Stomach (tissue), 9 donors: ENCODE measurements around the gene PRSS8. TPM values are rescaled to one million over a fixed set of nuclear protein-coding genes. Genes with fewer than 3 reads are reported as not detected.
A peak's percentile ranks its signal among the peaks of the same experiment; 100 is the strongest.

Experiments
- DNase-seq, 2 donors: peaks; one replicate each; pipeline versions ENCODE4 v3.0.0 to v3.0.0-alpha.2; 2013 to 2019
- H3K27ac ChIP-seq, 5 donors: fragments of 200-600 bp in 4 of 5; sonication (generic) in 4 of 5; one replicate each; pipeline ENCODE4 v1.5.1; 2013 to 2019; ENCODE audit warnings: mild to moderate bottlenecking in 1 of 5, moderate library complexity in 1 of 5
- H3K27me3 ChIP-seq, 3 donors: fragments of 200-600 bp; sonication (generic); one replicate each; pipeline ENCODE4 v1.5.1; 2017 to 2019; ENCODE audit warnings: mixed run types in 1 of 3
- H3K36me3 ChIP-seq, 4 donors: fragments of 200-600 bp; sonication (generic); 1 replicate in 3 of 4; 2 replicates in 1 of 4; pipeline ENCODE4 v1.5.1; 2016 to 2019
- H3K4me1 ChIP-seq, 4 donors: fragments of 200-600 bp; sonication (generic); one replicate each; pipeline ENCODE4 v1.5.1; 2016 to 2019
- H3K4me3 ChIP-seq, 4 donors: fragments of 200-600 bp; sonication (generic) in 3 of 4; one replicate each; pipeline ENCODE4 v1.5.1; 2016 to 2019; ENCODE audit warnings: mild to moderate bottlenecking in 1 of 4
- H3K9me3 ChIP-seq, 4 donors: fragments of 200-600 bp; sonication (generic); one replicate each; pipeline ENCODE4 v1.5.1; 2016 to 2019
- EP300 ChIP-seq: sonication (generic); formaldehyde crosslinking; IDR thresholded peaks from one replicate; pipeline ENCODE4 v1.6.1; 2017; ENCODE audit warnings: antibody characterized with exemption
- POLR2A ChIP-seq, 4 donors: fragments of 450-650 bp; IDR thresholded peaks; one replicate each; pipeline ENCODE4 v1.6.1; 2016; ENCODE audit warnings: antibody characterized with exemption in 4 of 4, control low read depth in 2 of 4, mild to moderate bottlenecking in 1 of 4, moderate library complexity in 1 of 4
- POLR2AphosphoS5 ChIP-seq, 3 donors: sonication (generic); formaldehyde crosslinking; IDR thresholded peaks; one replicate each; pipeline ENCODE4 v1.6.1; 2016; ENCODE audit warnings: antibody characterized with exemption in 3 of 3
- WGBS, 5 donors: extraction: QIAGEN DNeasy Blood & Tissue Kit in 3 of 5; methylation state at CpG; one replicate each; pipeline versions ENCODE4 v1.1.5 to v1.1.7; 2013 to 2018; 5-methylcytosine and 5-hydroxymethylcytosine counted together
- intact Hi-C: fragments of 100-400 bp; cut with DNase I; formaldehyde crosslinking; loops from one replicate; pipeline ENCODE4 v1.15.1; 2023; ENCODE audit warnings: low total_unique reads
- polyA plus RNA-seq, 3 donors: library from polyadenylated mRNA; stranded (reverse); fragments of 200-250 nt; gene quantifications; one replicate each; pipeline ENCODE4 v1.2.3, GENCODE V29; 2013
- total RNA-seq, 5 donors: library from RNA; depleted of rRNA; stranded (reverse); fragments of >200 nt; gene quantifications; one replicate each; pipeline versions ENCODE4 v1.1.0 to v1.2.3, GENCODE V29; 2014 to 2016
- TF ChIP-seq, protein P1 (sequence below), 7 experiments: fragments of 450-650 bp in 4 of 7; fragments of 200-600 bp in 3 of 7; sonication (generic) in 3 of 7; IDR thresholded peaks; one replicate each; pipeline ENCODE4 v1.5.1; 2016 to 2019; ENCODE audit warnings: antibody characterized with exemption in 7 of 7, control low read depth in 2 of 7, mild to moderate bottlenecking in 1 of 7
- donor health status: healthy with polysubstance abuse.
- donor health status: Bipolar disorder and iron deficiency.
- donor health status: healthy.

Gene PRSS8
- total and polyA plus RNA-seq, 8 donors, result 5.8 to 176 (median 93.0) TPM

DNA sequence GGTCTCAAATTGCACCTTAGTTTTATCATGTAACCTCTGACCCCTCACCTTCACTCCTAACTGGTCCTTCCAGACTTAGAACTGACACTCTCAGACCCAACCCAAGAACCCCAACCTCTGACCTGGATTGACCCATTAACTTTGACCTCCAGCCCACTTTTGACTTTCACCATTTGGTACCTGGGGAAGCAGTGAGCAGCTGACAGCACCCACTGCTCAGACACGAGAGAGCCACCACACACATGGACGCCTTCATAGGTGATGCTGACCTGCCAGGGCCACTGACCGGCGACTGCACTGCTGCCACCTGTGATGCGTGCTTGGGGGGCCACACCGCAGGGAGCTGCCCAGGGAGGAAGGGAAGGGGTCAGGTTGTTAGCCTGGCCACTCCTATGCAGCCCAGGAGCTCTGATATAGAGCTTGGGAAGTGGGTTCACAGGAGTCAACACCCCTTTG, 2.5 kb downstream of the PRSS8 start:
- Histone ChIP-seq H3K9me3 (no peaks in the 10 kb centered on the region), H3K36me3 (peaks cover 24 to 56% (median 51%) of the 10 kb centered on the region in 4 donors), H3K4me1 (peaks cover 50 to 77% (median 60%) of the 10 kb centered on the region in 4 donors), H3K4me3 (peak overlapping the region in 3 of 4 donors; percentile 41 to 62 (median 62)), H3K27ac (peak overlapping the region; percentile 88 to 97 (median 91)), H3K27me3 (peaks cover 0 to 7% (median 0%) of the 10 kb centered on the region in 3 donors)
- WGBS, 5 donors, result 43 to 64% (median 50%) methylated on average over 2 to 6 of the region's 6 CpGs
- no peak for DNase-seq
- TF ChIP-seq POLR2AphosphoS5 (IDR thresholded peaks at IDR 0.05), result no peak
- intact Hi-C loops, result no loop called here

DNA sequence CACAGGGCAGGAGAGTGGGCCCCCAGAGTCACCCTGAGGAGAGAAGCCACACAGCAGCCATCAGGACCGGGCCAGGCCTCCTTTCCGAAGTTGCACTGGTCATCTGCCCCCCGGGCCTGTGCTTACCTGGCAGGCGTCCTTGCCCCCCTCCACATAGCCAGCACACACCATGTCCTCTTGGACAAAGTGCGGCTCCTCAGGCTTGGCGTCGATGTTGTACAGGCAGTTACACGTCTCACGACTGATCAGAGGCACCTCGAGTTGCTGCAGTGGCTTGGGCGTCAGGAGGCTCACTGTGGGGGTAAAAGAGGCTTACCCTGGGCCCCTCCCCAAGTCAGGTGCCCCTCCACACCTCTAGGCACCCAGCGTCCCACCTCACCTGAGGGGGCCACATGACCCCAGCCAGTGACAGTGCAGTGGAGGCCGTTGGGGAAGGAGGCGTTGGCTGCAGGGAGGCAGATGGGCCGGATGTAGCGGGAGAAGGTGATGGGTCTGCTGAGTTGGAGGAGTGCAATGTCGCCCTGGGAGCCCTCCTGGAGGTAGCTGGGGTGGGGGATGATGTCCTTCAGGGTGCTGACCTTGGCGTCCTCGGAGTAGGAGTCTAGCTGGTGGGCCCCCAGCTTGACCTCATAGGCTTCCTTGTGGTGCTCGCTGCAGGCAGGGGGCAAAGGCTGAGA, 3.1 kb downstream of the PRSS8 start:
- TF ChIP-seq POLR2AphosphoS5 (IDR thresholded peaks at IDR 0.05) (no peak), POLR2A (IDR thresholded peaks at IDR 0.05) (no peak), EP300 (no peak)
- H3K4me3 ChIP-seq, result peak overlapping the region in 2 of 4 donors; percentile 2 to 62
- H3K36me3 ChIP-seq, result peaks cover 29 to 62% (median 58%) of the 10 kb centered on the region in 4 donors
- 35 to 73% (median 59%) methylated on average over 19 to 20 of the region's 20 CpGs for WGBS, 5 donors
- DNase-seq, result no peak
- H3K27me3 ChIP-seq, result peaks cover 0 to 7% (median 0%) of the 10 kb centered on the region in 3 donors
- peak overlapping the region; percentile 88 to 97 (median 91) for H3K27ac ChIP-seq
- H3K4me1 ChIP-seq, result peaks cover 55 to 79% (median 64%) of the 10 kb centered on the region in 4 donors
- no peaks in the 10 kb centered on the region for H3K9me3 ChIP-seq
- intact Hi-C loops, result no loop called here

DNA sequence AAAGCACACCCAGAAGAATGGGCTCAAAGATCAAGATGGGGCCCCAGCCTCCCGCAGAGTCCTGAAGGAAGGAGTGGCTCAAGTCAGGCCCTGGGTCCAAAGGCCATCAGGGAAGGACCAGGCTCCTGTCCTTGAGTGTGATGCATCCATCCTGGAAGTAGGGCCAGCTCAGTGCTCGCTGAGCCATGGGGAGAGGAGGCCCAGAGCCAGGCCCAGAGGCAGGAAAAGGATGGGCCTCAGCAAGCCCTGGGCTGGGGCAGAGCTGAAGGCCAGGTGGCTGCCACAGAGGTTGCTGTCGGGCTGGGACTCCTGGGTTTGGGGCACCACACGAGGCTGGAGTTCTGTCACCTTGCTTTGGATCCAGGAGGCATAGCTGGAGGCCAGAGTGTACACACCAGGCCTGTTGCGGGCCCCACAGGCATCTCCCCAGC, 3.7 kb downstream of the PRSS8 start:
- H3K27ac ChIP-seq, result peak overlapping the region; percentile 88 to 97 (median 91)
- H3K9me3 ChIP-seq, result no peaks in the 10 kb centered on the region
- TF ChIP-seq EP300 (no peak), POLR2AphosphoS5 (IDR thresholded peaks at IDR 0.05) (peak in 1 of 3 donors; percentile 54)
- H3K27me3 ChIP-seq, result peaks cover 0 to 7% (median 0%) of the 10 kb centered on the region in 3 donors
- peak in 1 of 2 donors; percentile 66 for DNase-seq
- intact Hi-C loops, result no loop called here
- H3K4me3 ChIP-seq, result peak overlapping the region in 2 of 4 donors; percentile 2 to 62
- peaks cover 60 to 85% (median 69%) of the 10 kb centered on the region in 4 donors for H3K4me1 ChIP-seq
- 33 to 56% (median 40%) methylated on average over 2 to 5 of the region's 5 CpGs for WGBS, 5 donors
- peaks cover 35 to 68% (median 64%) of the 10 kb centered on the region in 4 donors for H3K36me3 ChIP-seq

DNA sequence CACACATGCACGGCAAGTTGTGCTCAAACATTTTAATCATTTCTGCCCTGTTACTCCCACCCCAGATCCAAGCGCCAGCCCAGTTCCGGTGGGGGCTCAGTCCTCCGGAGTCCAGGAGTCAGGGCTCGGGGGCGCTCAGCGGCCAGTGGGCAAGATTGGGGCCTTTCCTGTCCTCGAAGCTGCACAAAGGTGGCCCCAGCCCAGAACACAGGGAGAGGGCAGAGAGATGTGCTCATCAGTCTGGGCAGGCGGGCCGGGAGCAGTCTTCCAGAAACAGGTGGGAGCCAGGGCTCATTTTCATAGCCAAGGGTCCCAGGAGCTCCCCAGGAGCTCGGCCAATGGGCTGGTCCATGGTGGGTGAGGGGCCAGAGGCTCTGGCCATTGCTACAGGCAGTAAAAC, 4.1 kb downstream of the PRSS8 start:
- Histone ChIP-seq H3K4me3 (peak overlapping the region in 2 of 4 donors; percentile 2 to 62), H3K27me3 (peaks cover 0 to 7% (median 0%) of the 10 kb centered on the region in 3 donors), H3K36me3 (peaks cover 36 to 73% (median 68%) of the 10 kb centered on the region in 4 donors), H3K4me1 (peaks cover 63 to 86% (median 72%) of the 10 kb centered on the region in 4 donors), H3K9me3 (no peaks in the 10 kb centered on the region), H3K27ac (peak overlapping the region; percentile 88 to 97 (median 91))
- no peak for DNase-seq
- TF ChIP-seq POLR2AphosphoS5 (IDR thresholded peaks at IDR 0.05) (no peak), POLR2A (IDR thresholded peaks at IDR 0.05) (no peak), EP300 (no peak)
- TF ChIP-seq, protein P1, sequence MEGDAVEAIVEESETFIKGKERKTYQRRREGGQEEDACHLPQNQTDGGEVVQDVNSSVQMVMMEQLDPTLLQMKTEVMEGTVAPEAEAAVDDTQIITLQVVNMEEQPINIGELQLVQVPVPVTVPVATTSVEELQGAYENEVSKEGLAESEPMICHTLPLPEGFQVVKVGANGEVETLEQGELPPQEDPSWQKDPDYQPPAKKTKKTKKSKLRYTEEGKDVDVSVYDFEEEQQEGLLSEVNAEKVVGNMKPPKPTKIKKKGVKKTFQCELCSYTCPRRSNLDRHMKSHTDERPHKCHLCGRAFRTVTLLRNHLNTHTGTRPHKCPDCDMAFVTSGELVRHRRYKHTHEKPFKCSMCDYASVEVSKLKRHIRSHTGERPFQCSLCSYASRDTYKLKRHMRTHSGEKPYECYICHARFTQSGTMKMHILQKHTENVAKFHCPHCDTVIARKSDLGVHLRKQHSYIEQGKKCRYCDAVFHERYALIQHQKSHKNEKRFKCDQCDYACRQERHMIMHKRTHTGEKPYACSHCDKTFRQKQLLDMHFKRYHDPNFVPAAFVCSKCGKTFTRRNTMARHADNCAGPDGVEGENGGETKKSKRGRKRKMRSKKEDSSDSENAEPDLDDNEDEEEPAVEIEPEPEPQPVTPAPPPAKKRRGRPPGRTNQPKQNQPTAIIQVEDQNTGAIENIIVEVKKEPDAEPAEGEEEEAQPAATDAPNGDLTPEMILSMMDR (IDR thresholded peaks at IDR 0.05), result no peak
- intact Hi-C loops, result no loop called here
- 42 to 61% (median 52%) methylated on average over 10 to 11 of the region's 11 CpGs for WGBS, 5 donors

DNA sequence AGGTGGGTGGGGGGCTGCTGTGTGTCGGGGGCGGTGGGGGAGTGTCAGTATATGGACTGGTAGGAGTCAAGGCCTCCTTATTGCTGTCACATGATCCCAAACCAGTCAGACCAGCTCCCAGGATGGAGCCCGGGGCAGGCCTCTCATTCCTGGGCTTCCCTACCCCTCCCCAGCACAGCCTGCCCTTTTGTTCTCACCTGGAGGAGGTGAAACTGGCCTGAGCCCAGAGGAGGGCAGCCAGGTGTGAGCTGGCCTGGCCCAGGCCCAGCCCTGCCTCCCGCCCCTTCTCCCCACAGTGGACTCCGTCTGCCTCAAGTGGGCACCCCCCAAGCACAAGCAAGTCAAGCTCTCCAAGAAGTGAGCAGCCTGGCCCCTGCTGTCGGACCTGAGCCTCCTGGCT, 4.6 kb downstream of the PRSS8 start:
- no peaks in the 10 kb centered on the region for H3K9me3 ChIP-seq
- peaks cover 36 to 78% (median 68%) of the 10 kb centered on the region in 4 donors for H3K36me3 ChIP-seq
- peaks cover 61 to 86% (median 72%) of the 10 kb centered on the region in 4 donors for H3K4me1 ChIP-seq
- peak; percentile 93 to 95 for DNase-seq
- H3K27me3 ChIP-seq, result peaks cover 0 to 7% (median 0%) of the 10 kb centered on the region in 3 donors
- WGBS, 5 donors, result 26 to 69% (median 38%) methylated on average over 4 to 6 of the region's 6 CpGs
- intact Hi-C loops, result no loop called here
- TF ChIP-seq POLR2AphosphoS5 (IDR thresholded peaks at IDR 0.05) (peak; percentile 10 to 88 (median 74)), POLR2A (IDR thresholded peaks at IDR 0.05) (no peak)
- peak overlapping the region; percentile 88 to 97 (median 91) for H3K27ac ChIP-seq
- H3K4me3 ChIP-seq, result peak overlapping the region in 1 of 4 donors; percentile 62

DNA sequence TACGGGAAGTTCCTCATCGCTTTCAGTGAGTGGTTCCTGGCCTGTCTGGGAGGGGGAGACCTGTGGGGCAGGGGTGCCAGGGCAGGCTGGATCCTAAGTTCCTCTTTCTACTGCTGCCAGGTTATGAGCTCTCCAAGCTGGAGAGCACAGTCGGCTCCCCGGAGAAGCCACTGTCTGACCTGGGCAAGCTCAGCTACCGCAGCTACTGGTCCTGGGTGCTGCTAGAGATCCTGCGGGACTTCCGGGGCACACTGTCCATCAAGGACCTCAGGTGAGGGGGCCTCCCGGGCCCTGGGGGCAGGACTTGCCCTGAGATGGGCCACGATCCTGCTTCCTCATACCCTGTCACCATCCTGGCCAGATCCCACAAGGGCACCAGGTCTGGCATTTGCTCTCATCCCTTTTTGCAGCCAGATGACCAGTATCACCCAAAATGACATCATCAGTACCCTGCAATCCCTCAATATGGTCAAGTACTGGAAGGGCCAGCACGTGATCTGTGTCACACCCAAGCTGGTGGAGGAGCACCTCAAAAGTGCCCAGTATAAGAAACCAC, 5.1 kb downstream of the PRSS8 start:
- WGBS, 5 donors, result 40 to 74% (median 44%) methylated on average over 8 to 10 of the region's 10 CpGs
- DNase-seq, result no peak
- Histone ChIP-seq H3K36me3 (peaks cover 36 to 81% (median 68%) of the 10 kb centered on the region in 4 donors), H3K4me3 (no peak overlapping the region), H3K27me3 (peaks cover 0 to 4% (median 0%) of the 10 kb centered on the region in 3 donors), H3K4me1 (peaks cover 57 to 85% (median 71%) of the 10 kb centered on the region in 4 donors), H3K27ac (peak overlapping the region; percentile 88 to 97 (median 91)), H3K9me3 (no peaks in the 10 kb centered on the region)
- intact Hi-C loops, result no loop called here
- TF ChIP-seq, protein P1 (IDR thresholded peaks at IDR 0.05), result no peak
